GM12878 (cell line): Measurements from ENCODE around the gene RTN4RL1. TPM values are rescaled to one million over a fixed set of nuclear protein-coding genes. Genes with fewer than 3 reads are reported as not detected.
A peak's percentile ranks its signal among the peaks of the same experiment; 100 is the strongest.

Experiments used
- CBX3 ChIP-seq: fragments of 200-600 bp; sonication (generic); IDR thresholded peaks from 2 replicates; pipeline ENCODE4 v1.6.1; 2016; ENCODE audit warnings: low read depth, borderline replicate concordance
- EED ChIP-seq: sonication (generic); IDR thresholded peaks from 2 replicates; pipeline ENCODE4 v1.6.1; 2016; ENCODE audit warnings: antibody characterized with exemption, low read depth
- GABPA ChIP-seq: IDR thresholded peaks from 2 replicates; pipeline ENCODE4 v1.6.1; 2014; ENCODE audit warnings: antibody characterized with exemption, low read depth, mild to moderate bottlenecking, inconsistent platforms
- HCFC1 ChIP-seq: fragments of 150-350 bp; IDR thresholded peaks from 2 replicates; pipeline ENCODE4 v1.6.1; 2014; ENCODE audit warnings: low read length
- IRF3 ChIP-seq: fragments of 450-650 bp; IDR thresholded peaks from 2 replicates; pipeline ENCODE4 v1.6.1; 2014; ENCODE audit warnings: mild to moderate bottlenecking
- JUND ChIP-seq: IDR thresholded peaks from 2 replicates; pipeline ENCODE4 v1.6.1; 2012; ENCODE audit warnings: low read depth, mild to moderate bottlenecking, low read length, improper control_type of control experiment, moderate library complexity
- MAX ChIP-seq: IDR thresholded peaks from 2 replicates; pipeline ENCODE4 v1.6.1; 2012; ENCODE audit warnings: low read depth, low read length, improper control_type of control experiment
- MEF2A ChIP-seq: IDR thresholded peaks from 2 replicates; pipeline ENCODE4 v1.6.1; 2011; ENCODE audit warnings: low read depth, mild to moderate bottlenecking, low read length, moderate library complexity; ENCODE audit not compliant: insufficient read depth
- NBN ChIP-seq: fragments of 450-650 bp; IDR thresholded peaks from 2 replicates; pipeline ENCODE4 v1.6.1; 2016
- NFIC ChIP-seq: IDR thresholded peaks from 2 replicates; pipeline ENCODE4 v1.6.1; 2012; ENCODE audit warnings: low read depth, mild to moderate bottlenecking, inconsistent platforms, low read length, moderate library complexity
- NRF1 ChIP-seq: conservative IDR thresholded peaks from 2 replicates; pipeline ENCODE4 v1.6.1; 2011; ENCODE audit warnings: mild to moderate bottlenecking, low read depth, low read length, improper control_type of control experiment
- PAX8 ChIP-seq: fragments of 450-650 bp; IDR thresholded peaks from 2 replicates; pipeline ENCODE4 v1.6.1; 2017; ENCODE audit warnings: mild to moderate bottlenecking, moderate library complexity
- PML ChIP-seq: IDR thresholded peaks from 2 replicates; pipeline ENCODE4 v1.6.1; 2012; ENCODE audit warnings: low read length, inconsistent platforms
- RAD21 ChIP-seq: IDR thresholded peaks from 2 replicates; pipeline ENCODE4 v1.6.1; 2011; ENCODE audit warnings: mild to moderate bottlenecking, low read depth, low read length, moderate library complexity; ENCODE audit not compliant: insufficient read depth
- RAD51 ChIP-seq: fragments of 450-650 bp; IDR thresholded peaks from 2 replicates; pipeline ENCODE4 v1.6.1; 2016; ENCODE audit warnings: moderate library complexity, mild to moderate bottlenecking, inconsistent platforms
- SMAD1 ChIP-seq: fragments of 450-650 bp; IDR thresholded peaks from 2 replicates; pipeline ENCODE4 v1.6.1; 2018; ENCODE audit warnings: mild to moderate bottlenecking, low read depth; ENCODE audit not compliant: partially characterized antibody
- SUPT20H ChIP-seq: IDR thresholded peaks from 2 replicates; pipeline ENCODE4 v1.6.1; 2011; ENCODE audit warnings: low read depth, mild to moderate bottlenecking, low read length, moderate library complexity, borderline replicate concordance; ENCODE audit not compliant: control insufficient read depth
- USF2 ChIP-seq: IDR thresholded peaks from 2 replicates; pipeline ENCODE4 v1.6.1; 2011; ENCODE audit warnings: low read depth, low read length, improper control_type of control experiment, borderline replicate concordance
- WRNIP1 ChIP-seq: IDR thresholded peaks from 2 replicates; pipeline ENCODE4 v1.6.1; 2011; ENCODE audit warnings: low read depth, low read length, improper control_type of control experiment, borderline replicate concordance
- ZNF622 ChIP-seq: fragments of 450-650 bp; IDR thresholded peaks from 2 replicates; pipeline ENCODE4 v1.6.1; 2017; ENCODE audit warnings: mild to moderate bottlenecking, inconsistent platforms
- ZNF687 ChIP-seq: fragments of 450-650 bp; IDR thresholded peaks from 2 replicates; pipeline ENCODE4 v1.6.1; 2017; ENCODE audit warnings: mild to moderate bottlenecking, moderate library complexity
- polyA plus RNA-seq, 11 experiments: library from polyadenylated mRNA; depleted of rRNA in 4 of 11; unstranded in 6 of 11; stranded (reverse) in 5 of 11; fragments of >200 nt; fragmentation: Nextera tagmentation in 4 of 11; fragmentation: Illumina TruSeq in 1 of 11; extraction: Ambion mirVana in 4 of 11; extraction: Trizol in 1 of 11; gene quantifications; 1 replicate in 1 of 11; 2 replicates in 10 of 11; pipeline versions ENCODE4 v1.2.1 to v1.2.3, GENCODE V29; 2011 to 2016; ENCODE audit warnings: inconsistent platforms in 2 of 11, missing spikeins in 2 of 11, low read depth in 1 of 11
- total RNA-seq, 4 experiments: library from RNA; depleted of rRNA in 3 of 4; stranded (reverse); fragments of >200 nt in 3 of 4; fragmentation: Illumina TruSeq in 1 of 4; extraction: Trizol in 1 of 4; gene quantifications; 2 replicates each; pipeline versions ENCODE4 v1.2.1 to v1.2.3, GENCODE V29; 2013 to 2021
- TF ChIP-seq, protein P1 (sequence below): IDR thresholded peaks from 2 replicates; pipeline ENCODE4 v1.6.1; 2011; ENCODE audit warnings: mild to moderate bottlenecking, low read depth, low read length, moderate library complexity; ENCODE audit not compliant: insufficient replicate concordance

The RTN4RL1 gene
- total and polyA plus RNA-seq, 10 of the 15 experiments (the other 5 are each of a cell fraction or from before 2014, with no cell fraction given) = 0.08 to 0.11 (median 0.10) TPM; not detected in 7

- TF ChIP-seq ZNF687 = peak; percentile 95
- TF ChIP-seq IRF3 = no peak
- no peak for TF ChIP-seq SUPT20H
- no peak for TF ChIP-seq USF2
- no peak for TF ChIP-seq ZNF622
- no peak for TF ChIP-seq HCFC1
- TF ChIP-seq NFIC = no peak
- no peak for TF ChIP-seq PML
- no peak for TF ChIP-seq JUND
- TF ChIP-seq PAX8 = no peak
- TF ChIP-seq, protein P1, sequence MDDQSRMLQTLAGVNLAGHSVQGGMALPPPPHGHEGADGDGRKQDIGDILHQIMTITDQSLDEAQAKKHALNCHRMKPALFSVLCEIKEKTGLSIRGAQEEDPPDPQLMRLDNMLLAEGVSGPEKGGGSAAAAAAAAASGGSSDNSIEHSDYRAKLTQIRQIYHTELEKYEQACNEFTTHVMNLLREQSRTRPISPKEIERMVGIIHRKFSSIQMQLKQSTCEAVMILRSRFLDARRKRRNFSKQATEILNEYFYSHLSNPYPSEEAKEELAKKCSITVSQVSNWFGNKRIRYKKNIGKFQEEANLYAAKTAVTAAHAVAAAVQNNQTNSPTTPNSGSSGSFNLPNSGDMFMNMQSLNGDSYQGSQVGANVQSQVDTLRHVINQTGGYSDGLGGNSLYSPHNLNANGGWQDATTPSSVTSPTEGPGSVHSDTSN = no peak
- TF ChIP-seq CBX3 = no peak
- peak; percentile 73; the same call in 1 of the 2 replicates for TF ChIP-seq MAX
- TF ChIP-seq MEF2A = no peak
- TF ChIP-seq NBN = no peak
- TF ChIP-seq WRNIP1 = no peak
- TF ChIP-seq RAD51 = no peak
- TF ChIP-seq GABPA = no peak
- no peak for TF ChIP-seq SMAD1
- TF ChIP-seq NRF1 = no peak
- TF ChIP-seq RAD21 = no peak
- TF ChIP-seq EED = no peak
Observed at GRCh38 chr17:2056206-2057174, 31.4 kb upstream of the RTN4RL1 start (continued).
